CD4-positive, alpha-beta memory T cell (primary cell): Measurements from ENCODE around the gene CHCHD6. TPM values are rescaled to one million over a fixed set of nuclear protein-coding genes. Genes with fewer than 3 reads are reported as not detected.
A peak's percentile ranks its signal among the peaks of the same experiment; 100 is the strongest.

Source experiments
- CTCF ChIA-PET: fragments of 350-600 bp; sonication (Branson Sonifier 250); formaldehyde crosslinking; loops from one replicate; lab custom pipeline; 2021; ENCODE audit warnings: inconsistent platforms; ENCODE audit not compliant: partially characterized antibody; lab: Charles Lee
- POLR2A ChIA-PET: fragments of 350-600 bp; sonication (Branson Sonifier 250); formaldehyde crosslinking; loops from one replicate; lab custom pipeline; 2021; ENCODE audit not compliant: partially characterized antibody; lab: Charles Lee
- DNase-seq, 5 donors: peaks; one replicate each; pipeline versions ENCODE4 v3.0.0 to v3.0.0-alpha.2; 2020 to 2022; ENCODE audit warnings: mixed read lengths in 1 of 5
- H3K27ac ChIP-seq: one replicate; pipeline ENCODE4 v1.7.0; 2013; ENCODE audit warnings: low read depth, low read length
- H3K27me3 ChIP-seq: 2 replicates; pipeline ENCODE4 v1.7.0; 2013; ENCODE audit warnings: mild to moderate bottlenecking, low read length, moderate library complexity; ENCODE audit not compliant: insufficient read depth
- H3K36me3 ChIP-seq: 2 replicates; pipeline ENCODE4 v1.7.0; 2013; ENCODE audit warnings: mild to moderate bottlenecking, low read length, moderate library complexity; ENCODE audit not compliant: insufficient read depth
- H3K4me1 ChIP-seq: 2 replicates; pipeline ENCODE4 v1.7.0; 2013; ENCODE audit warnings: mild to moderate bottlenecking, low read length, moderate library complexity; ENCODE audit not compliant: insufficient read depth
- H3K4me3 ChIP-seq, 2 donors: one replicate each; pipeline ENCODE4 v1.7.0; 2013; ENCODE audit warnings: low read length in 2 of 2, mild to moderate bottlenecking in 1 of 2
- H3K9me3 ChIP-seq, 2 donors: one replicate each; pipeline ENCODE4 v1.7.0; 2013; ENCODE audit warnings: low read length in 2 of 2, control low read depth in 1 of 2; ENCODE audit not compliant: control insufficient read depth in 1 of 2
- H3K27ac Mint-ChIP-seq, 7 donors: one replicate each; pipeline ENCODE4 v1.8.0; 2020 to 2021; ENCODE audit warnings: mixed read lengths in 7 of 7, mild to moderate bottlenecking in 6 of 7, inconsistent platforms in 3 of 7, moderate library complexity in 3 of 7
- H3K27me3 Mint-ChIP-seq, 2 donors: one replicate each; pipeline ENCODE4 v1.8.0; 2020 to 2021; ENCODE audit warnings: mixed read lengths in 2 of 2
- H3K36me3 Mint-ChIP-seq, 2 donors: one replicate each; pipeline ENCODE4 v1.8.0; 2020 to 2021; ENCODE audit warnings: mixed read lengths in 2 of 2, inconsistent platforms in 1 of 2, mild to moderate bottlenecking in 1 of 2
- H3K4me1 Mint-ChIP-seq, 4 donors: one replicate each; pipeline ENCODE4 v1.8.0; 2020 to 2021; ENCODE audit warnings: mixed read lengths in 4 of 4, mild to moderate bottlenecking in 1 of 4
- H3K4me3 Mint-ChIP-seq, 8 donors: one replicate each; pipeline ENCODE4 v1.8.0; 2020 to 2021; ENCODE audit warnings: mixed read lengths in 8 of 8, mild to moderate bottlenecking in 7 of 8, moderate library complexity in 6 of 8, inconsistent platforms in 3 of 8
- H3K9me3 Mint-ChIP-seq, 8 donors: one replicate each; pipeline ENCODE4 v1.8.0; 2020 to 2021; ENCODE audit warnings: mixed read lengths in 8 of 8, mild to moderate bottlenecking in 5 of 8, inconsistent platforms in 3 of 8, moderate library complexity in 1 of 8
- intact Hi-C: fragments of 100-400 bp; cut with micrococcal nuclease; formaldehyde crosslinking; loops from one replicate; pipeline ENCODE4 v1.15.1; 2023
- polyA plus RNA-seq, 2 donors: library from polyadenylated mRNA; unstranded; fragments of 300-500 nt; fragmentation: Illumina TruSeq; gene quantifications; one replicate each; pipeline ENCODE4 v1.2.3, GENCODE V29; 2021
- total RNA-seq, 2 experiments: library from RNA; stranded (reverse); gene quantifications; one replicate each; pipeline ENCODE4 v1.2.3, GENCODE V29; 2021

CHCHD6 gene
- total and polyA plus RNA-seq, 4 experiments from 2014 or later, result 7.3 to 12.3 (median 10.2) TPM

- Histone ChIP-seq H3K27ac (no peak overlapping the region), H3K4me3 (no peak overlapping the region), H3K36me3 (peaks cover 1% of the 10 kb centered on the region), H3K27me3 (no peaks in the 10 kb centered on the region), H3K4me1 (no peaks in the 10 kb centered on the region), H3K9me3 (no peaks in the 10 kb centered on the region)
- ChIA-PET POLR2A (no interaction called here), CTCF (no interaction called here)
- Mint-ChIP-seq H3K36me3 (peaks cover 48 to 56% of the 10 kb centered on the region in 2 donors), H3K27me3 (no peaks in the 10 kb centered on the region), H3K9me3 (peaks cover 0 to 2% (median 0%) of the 10 kb centered on the region in 8 donors), H3K4me1 (peaks cover 3 to 5% (median 4%) of the 10 kb centered on the region in 4 donors), H3K4me3 (no peak overlapping the region), H3K27ac (peak overlapping the region in 1 of 7 donors; percentile 46)
- no peak for DNase-seq
- intact Hi-C loops, result no loop called here
These were observed 28.4 kb downstream of the CHCHD6 start for GRCh38 chr3:126732281-126733060.

- H3K36me3 Mint-ChIP-seq, result peaks cover 50 to 60% of the 10 kb centered on the region in 2 donors
- no peak overlapping the region for H3K27ac ChIP-seq
- no peaks in the 10 kb centered on the region for H3K36me3 ChIP-seq
- H3K4me1 ChIP-seq, result no peaks in the 10 kb centered on the region
- H3K4me1 Mint-ChIP-seq, result peaks cover 3 to 5% (median 4%) of the 10 kb centered on the region in 4 donors
- no peaks in the 10 kb centered on the region for H3K27me3 ChIP-seq
- DNase-seq, result no peak
- H3K27ac Mint-ChIP-seq, result no peak overlapping the region
- peaks cover 0 to 3% (median 0%) of the 10 kb centered on the region in 8 donors for H3K9me3 Mint-ChIP-seq
- no peak overlapping the region for H3K4me3 Mint-ChIP-seq
- H3K9me3 ChIP-seq, result no peaks in the 10 kb centered on the region
- intact Hi-C loops, result no loop called here
- no peaks in the 10 kb centered on the region for H3K27me3 Mint-ChIP-seq
- no peak overlapping the region for H3K4me3 ChIP-seq
- POLR2A ChIA-PET, result no interaction called here
- CTCF ChIA-PET, result no interaction called here
These were observed 29.0 kb downstream of the CHCHD6 start for GRCh38 chr3:126733061-126733430.

GRCh38 chr3:126734106-126734723, 30.2 kb downstream of the CHCHD6 start:
- DNase-seq, result no peak
- Mint-ChIP-seq H3K9me3 (peaks cover 0 to 8% (median 5%) of the 10 kb centered on the region in 8 donors), H3K27ac (no peak overlapping the region), H3K4me1 (peaks cover 3 to 5% (median 4%) of the 10 kb centered on the region in 4 donors), H3K27me3 (no peaks in the 10 kb centered on the region), H3K36me3 (peaks cover 56 to 64% of the 10 kb centered on the region in 2 donors), H3K4me3 (no peak overlapping the region)
- POLR2A ChIA-PET, result no interaction called here
- no peak overlapping the region for H3K4me3 ChIP-seq
- no peak overlapping the region for H3K27ac ChIP-seq
- CTCF ChIA-PET, result no interaction called here
- H3K4me1 ChIP-seq, result no peaks in the 10 kb centered on the region
- no peaks in the 10 kb centered on the region for H3K9me3 ChIP-seq
- intact Hi-C loops, result no loop called here
- H3K36me3 ChIP-seq, result no peaks in the 10 kb centered on the region
- no peaks in the 10 kb centered on the region for H3K27me3 ChIP-seq

GRCh38 chr3:126737527-126737926, 33.5 kb downstream of the CHCHD6 start:
- POLR2A ChIA-PET, result no interaction called here
- no peaks in the 10 kb centered on the region for H3K36me3 ChIP-seq
- no peaks in the 10 kb centered on the region for H3K27me3 Mint-ChIP-seq
- peaks cover 0 to 12% (median 7%) of the 10 kb centered on the region in 8 donors for H3K9me3 Mint-ChIP-seq
- no peak overlapping the region for H3K27ac Mint-ChIP-seq
- no peak overlapping the region for H3K4me3 Mint-ChIP-seq
- CTCF ChIA-PET, result no interaction called here
- peaks cover 0 to 2% (median 0%) of the 10 kb centered on the region in 4 donors for H3K4me1 Mint-ChIP-seq
- H3K4me3 ChIP-seq, result no peak overlapping the region
- H3K4me1 ChIP-seq, result no peaks in the 10 kb centered on the region
- H3K9me3 ChIP-seq, result no peaks in the 10 kb centered on the region
- no peaks in the 10 kb centered on the region for H3K27me3 ChIP-seq
- no peak overlapping the region for H3K27ac ChIP-seq
- intact Hi-C loops, result no loop called here
- peaks cover 59 to 90% of the 10 kb centered on the region in 2 donors for H3K36me3 Mint-ChIP-seq
- DNase-seq, result no peak

GRCh38 chr3:126742057-126742456, 38.0 kb downstream of the CHCHD6 start:
- Mint-ChIP-seq H3K4me1 (peaks cover 0 to 2% (median under 1%) of the 10 kb centered on the region in 4 donors), H3K27me3 (no peaks in the 10 kb centered on the region), H3K36me3 (peaks cover 29 to 58% of the 10 kb centered on the region in 2 donors), H3K9me3 (peaks cover 0 to 12% (median 7%) of the 10 kb centered on the region in 8 donors), H3K27ac (peak overlapping the region in 1 of 7 donors; percentile 19), H3K4me3 (no peak overlapping the region)
- Histone ChIP-seq H3K4me3 (no peak overlapping the region), H3K27me3 (no peaks in the 10 kb centered on the region), H3K9me3 (no peaks in the 10 kb centered on the region), H3K27ac (no peak overlapping the region), H3K36me3 (no peaks in the 10 kb centered on the region), H3K4me1 (no peaks in the 10 kb centered on the region)
- CTCF ChIA-PET, result no interaction called here
- DNase-seq, result no peak
- intact Hi-C loops, result no loop called here
- POLR2A ChIA-PET, result no interaction called here

- Histone ChIP-seq H3K27ac (no peak overlapping the region), H3K27me3 (no peaks in the 10 kb centered on the region), H3K36me3 (no peaks in the 10 kb centered on the region), H3K9me3 (no peaks in the 10 kb centered on the region), H3K4me1 (no peaks in the 10 kb centered on the region), H3K4me3 (no peak overlapping the region)
- Mint-ChIP-seq H3K36me3 (peaks cover 20 to 50% of the 10 kb centered on the region in 2 donors), H3K27me3 (no peaks in the 10 kb centered on the region), H3K4me3 (no peak overlapping the region), H3K4me1 (peaks cover 0 to 3% (median under 1%) of the 10 kb centered on the region in 4 donors), H3K9me3 (peaks cover 0 to 12% (median 5%) of the 10 kb centered on the region in 8 donors), H3K27ac (no peak overlapping the region)
- ChIA-PET CTCF (interaction anchor here (1.2 kb wide), 1 partner anchor 9 kb away, joined by 5 read pairs; no protein-coding TSS in a partner anchor), POLR2A (no interaction called here)
- no peak for DNase-seq
- intact Hi-C loops, result no loop called here
These were observed 39.3 kb downstream of the CHCHD6 start for GRCh38 chr3:126743350-126743749.

- Histone ChIP-seq H3K27me3 (no peaks in the 10 kb centered on the region), H3K4me3 (no peak overlapping the region), H3K27ac (no peak overlapping the region), H3K4me1 (no peaks in the 10 kb centered on the region), H3K9me3 (no peaks in the 10 kb centered on the region), H3K36me3 (no peaks in the 10 kb centered on the region)
- peaks cover 0 to 6% (median 3%) of the 10 kb centered on the region in 4 donors for H3K4me1 Mint-ChIP-seq
- no peak for DNase-seq
- intact Hi-C loops, result no loop called here
- H3K27me3 Mint-ChIP-seq, result no peaks in the 10 kb centered on the region
- ChIA-PET CTCF (no interaction called here), POLR2A (no interaction called here)
- H3K9me3 Mint-ChIP-seq, result peaks cover 0 to 10% (median 4%) of the 10 kb centered on the region in 8 donors
- no peak overlapping the region for H3K27ac Mint-ChIP-seq
- H3K4me3 Mint-ChIP-seq, result no peak overlapping the region
- peaks cover 17 to 46% of the 10 kb centered on the region in 2 donors for H3K36me3 Mint-ChIP-seq
These were observed 39.7 kb downstream of the CHCHD6 start for GRCh38 chr3:126743781-126744180.
